Fibroblast of lung (primary cell): ENCODE data around the gene TAL2.

Source experiments
- EZH2 ChIP-seq: IDR thresholded peaks from 2 replicates; pipeline ENCODE4 v1.5.1; 2012; ENCODE audit warnings: low read length, control low read depth, mild to moderate bottlenecking; ENCODE audit errors: missing control alignments
- TF ChIP-seq, protein P1 (sequence below), 2 donors: IDR thresholded peaks in 1 of 2; conservative IDR thresholded peaks in 1 of 2; 1 replicate in 1 of 2; 2 replicates in 1 of 2; pipeline ENCODE4 v1.5.1; 2011 to 2012; ENCODE audit warnings: low read length in 2 of 2, control low read depth in 1 of 2, inconsistent platforms in 1 of 2, low read depth in 1 of 2, mild to moderate bottlenecking in 1 of 2

DNA sequence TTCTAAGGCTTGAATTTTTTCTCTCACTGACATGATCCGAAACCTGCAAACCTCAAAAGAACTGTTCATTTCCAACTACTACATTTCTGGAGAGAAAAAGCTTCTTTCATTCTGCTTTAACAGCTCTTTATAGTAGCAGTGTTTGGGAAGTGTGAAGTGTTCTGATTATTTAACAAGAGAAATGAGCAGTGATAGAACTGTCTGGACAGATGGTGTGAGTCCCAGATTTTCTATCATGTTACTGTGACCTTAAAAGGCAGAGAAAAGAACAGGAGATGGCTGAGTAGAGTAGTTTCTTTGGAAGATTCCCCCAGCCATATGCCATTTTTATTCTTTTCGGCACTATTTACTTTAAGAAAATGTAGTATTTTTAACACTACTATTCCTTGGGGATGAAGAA lies 41.3 kb upstream of the TAL2 start:
- TF ChIP-seq, protein P1, sequence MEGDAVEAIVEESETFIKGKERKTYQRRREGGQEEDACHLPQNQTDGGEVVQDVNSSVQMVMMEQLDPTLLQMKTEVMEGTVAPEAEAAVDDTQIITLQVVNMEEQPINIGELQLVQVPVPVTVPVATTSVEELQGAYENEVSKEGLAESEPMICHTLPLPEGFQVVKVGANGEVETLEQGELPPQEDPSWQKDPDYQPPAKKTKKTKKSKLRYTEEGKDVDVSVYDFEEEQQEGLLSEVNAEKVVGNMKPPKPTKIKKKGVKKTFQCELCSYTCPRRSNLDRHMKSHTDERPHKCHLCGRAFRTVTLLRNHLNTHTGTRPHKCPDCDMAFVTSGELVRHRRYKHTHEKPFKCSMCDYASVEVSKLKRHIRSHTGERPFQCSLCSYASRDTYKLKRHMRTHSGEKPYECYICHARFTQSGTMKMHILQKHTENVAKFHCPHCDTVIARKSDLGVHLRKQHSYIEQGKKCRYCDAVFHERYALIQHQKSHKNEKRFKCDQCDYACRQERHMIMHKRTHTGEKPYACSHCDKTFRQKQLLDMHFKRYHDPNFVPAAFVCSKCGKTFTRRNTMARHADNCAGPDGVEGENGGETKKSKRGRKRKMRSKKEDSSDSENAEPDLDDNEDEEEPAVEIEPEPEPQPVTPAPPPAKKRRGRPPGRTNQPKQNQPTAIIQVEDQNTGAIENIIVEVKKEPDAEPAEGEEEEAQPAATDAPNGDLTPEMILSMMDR (conservative IDR thresholded peaks at IDR 0.05 in 1 of 2, IDR thresholded peaks at IDR 0.05 in 1 of 2; ENCODE audit: low read depth in 1 of 2, low read length in 2 of 2): no peak
- TF ChIP-seq EZH2: no peak
